Loucy (cell line): ENCODE data around the gene HOXA7.

Source experiments
- H2AFZ ChIP-seq: fragments of 200-600 bp; sonication (generic); 2 replicates; pipeline ENCODE4 v1.6.0; 2016; ENCODE audit warnings: antibody characterized with exemption, mild to moderate bottlenecking, low read length, moderate library complexity
- H3F3A ChIP-seq: fragments of 200-600 bp; 2 replicates; pipeline ENCODE4 v1.6.0; 2016; ENCODE audit warnings: antibody characterized with exemption, low read depth, mild to moderate bottlenecking
- H3K27me3 ChIP-seq: fragments of 200-600 bp; sonication (generic); 2 replicates; pipeline ENCODE4 v1.6.1; 2014; ENCODE audit warnings: low read length, mild to moderate bottlenecking; ENCODE audit not compliant: insufficient read depth, poor library complexity, severe bottlenecking
- H3K36me3 ChIP-seq: fragments of 200-600 bp; sonication (generic); 2 replicates; pipeline ENCODE4 v1.6.1; 2016; ENCODE audit warnings: low read length; ENCODE audit not compliant: insufficient read depth
- H3K4me1 ChIP-seq: fragments of 200-600 bp; sonication (generic); 2 replicates; pipeline ENCODE4 v1.5.1; 2014; ENCODE audit warnings: low read length, mild to moderate bottlenecking; ENCODE audit not compliant: insufficient read depth, poor library complexity, severe bottlenecking
- H3K4me2 ChIP-seq: fragments of 200-600 bp; sonication (generic); 2 replicates; pipeline ENCODE4 v1.6.0; 2014; ENCODE audit warnings: antibody characterized with exemption, low read length, low read depth, mild to moderate bottlenecking; ENCODE audit not compliant: poor library complexity, severe bottlenecking
- H3K4me3 ChIP-seq: fragments of 200-600 bp; sonication (generic); 2 replicates; pipeline ENCODE4 v1.5.1; 2014; ENCODE audit warnings: low read length, mild to moderate bottlenecking, mixed read lengths; ENCODE audit not compliant: poor library complexity, severe bottlenecking
- H3K79me2 ChIP-seq: fragments of 200-600 bp; sonication (generic); 2 replicates; pipeline ENCODE4 v1.6.1; 2014; ENCODE audit warnings: low read length; ENCODE audit not compliant: insufficient read depth
- H3K9ac ChIP-seq: fragments of 200-600 bp; sonication (generic); 2 replicates; pipeline ENCODE4 v1.6.0; 2014; ENCODE audit warnings: mild to moderate bottlenecking, low read depth, low read length, moderate library complexity; ENCODE audit not compliant: poor library complexity, severe bottlenecking
- H3K9me2 ChIP-seq: fragments of 200-600 bp; sonication (generic); replicated peaks from 2 replicates; pipeline ENCODE4 v1.6.1; 2016; ENCODE audit warnings: low read depth, low read length, mixed read lengths
- H3K9me3 ChIP-seq: fragments of 200-600 bp; sonication (generic); 2 replicates; pipeline ENCODE4 v1.6.1; 2014; ENCODE audit warnings: mild to moderate bottlenecking, antibody characterized with exemption, low read length, low read depth; ENCODE audit not compliant: insufficient read depth
- H4K20me1 ChIP-seq: fragments of 200-600 bp; sonication (generic); 2 replicates; pipeline ENCODE4 v1.6.0; 2014; ENCODE audit warnings: antibody characterized with exemption, low read length, mild to moderate bottlenecking; ENCODE audit not compliant: insufficient read depth, poor library complexity, severe bottlenecking
- CTCF ChIP-seq: fragments of 200-600 bp; sonication (generic); conservative IDR thresholded peaks from 2 replicates; pipeline ENCODE4 v1.5.1; 2014; ENCODE audit warnings: mild to moderate bottlenecking, antibody characterized with exemption, low read length
- EZH2phosphoT487 ChIP-seq: fragments of 200-600 bp; IDR thresholded peaks from 2 replicates; pipeline ENCODE4 v1.6.1; 2018; ENCODE audit warnings: antibody characterized with exemption, mild to moderate bottlenecking, moderate library complexity, borderline replicate concordance

Gene HOXA7

GRCh38 chr7:27162561-27163287 is 6.2 kb upstream of the HOXA7 start:
- Histone ChIP-seq H4K20me1 (peaks cover 47% of the 10 kb centered on the region), H3K4me3 (peak overlapping the region; percentile 94), H3K36me3 (peaks cover 33% of the 10 kb centered on the region), H3K9me2 (no peaks in the 10 kb centered on the region), H3K9ac (peak overlapping the region; percentile 99), H3K79me2 (peaks cover 94% of the 10 kb centered on the region), H3K4me1 (peaks cover 12% of the 10 kb centered on the region), H3K27me3 (peaks cover 50% of the 10 kb centered on the region), H3K9me3 (no peaks in the 10 kb centered on the region), H3F3A (peaks cover 12% of the 10 kb centered on the region; the same call in 1 of the 2 replicates), H2AFZ (no peak overlapping the region), H3K4me2 (peak overlapping the region; percentile 91)
- no peak for TF ChIP-seq EZH2phosphoT487
- TF ChIP-seq CTCF, result no peak

- H3K4me2 ChIP-seq, result peak overlapping the region; percentile 91
- H3K4me1 ChIP-seq, result peaks cover 8% of the 10 kb centered on the region
- H3K79me2 ChIP-seq, result peaks cover 94% of the 10 kb centered on the region
- H3K9ac ChIP-seq, result peak overlapping the region; percentile 99
- peaks cover 41% of the 10 kb centered on the region for H4K20me1 ChIP-seq
- H2AFZ ChIP-seq, result no peak overlapping the region
- H3K9me3 ChIP-seq, result no peaks in the 10 kb centered on the region
- H3K27me3 ChIP-seq, result peaks cover 44% of the 10 kb centered on the region
- H3K4me3 ChIP-seq, result peak overlapping the region; percentile 94
- peaks cover 12% of the 10 kb centered on the region; the same call in 1 of the 2 replicates for H3F3A ChIP-seq
- no peak for TF ChIP-seq EZH2phosphoT487
- TF ChIP-seq CTCF, result no peak
- peaks cover 28% of the 10 kb centered on the region for H3K36me3 ChIP-seq
- no peaks in the 10 kb centered on the region for H3K9me2 ChIP-seq
These were observed 5.5 kb upstream of the HOXA7 start for GRCh38 chr7:27161721-27162560.

- H3K4me3 ChIP-seq, result peak overlapping the region; percentile 94
These were observed 4.8 kb upstream of the HOXA7 start for GRCh38 chr7:27161214-27161720.

More at GRCh38 chr7:27161214-27161720, 4.8 kb upstream of the HOXA7 start:
- H3K9me2 ChIP-seq, result no peaks in the 10 kb centered on the region
- peaks cover 12% of the 10 kb centered on the region; the same call in 1 of the 2 replicates for H3F3A ChIP-seq
- H3K27me3 ChIP-seq, result peaks cover 38% of the 10 kb centered on the region
- peaks cover 8% of the 10 kb centered on the region for H3K4me1 ChIP-seq
- H3K9ac ChIP-seq, result peak overlapping the region; percentile 99
- no peak overlapping the region for H2AFZ ChIP-seq
- H3K9me3 ChIP-seq, result no peaks in the 10 kb centered on the region
- peak; percentile 32; the same call in 1 of the 2 replicates for TF ChIP-seq CTCF
- no peak for TF ChIP-seq EZH2phosphoT487
- H3K4me2 ChIP-seq, result peak overlapping the region; percentile 91
- H4K20me1 ChIP-seq, result peaks cover 36% of the 10 kb centered on the region
- H3K36me3 ChIP-seq, result peaks cover 28% of the 10 kb centered on the region
- H3K79me2 ChIP-seq, result peaks cover 94% of the 10 kb centered on the region
